Stomach (tissue), 9 donors: Measurements from ENCODE around the gene AOC2. TPM values are rescaled to one million over a fixed set of nuclear protein-coding genes. Genes with fewer than 3 reads are reported as not detected.

Source experiments
- DNase-seq, 2 donors: peaks; one replicate each; pipeline versions ENCODE4 v3.0.0 to v3.0.0-alpha.2; 2013 to 2019
- H3K27ac ChIP-seq, 5 donors: fragments of 200-600 bp in 4 of 5; sonication (generic) in 4 of 5; one replicate each; pipeline ENCODE4 v1.5.1; 2013 to 2019; ENCODE audit warnings: mild to moderate bottlenecking in 1 of 5, moderate library complexity in 1 of 5
- H3K27me3 ChIP-seq, 3 donors: fragments of 200-600 bp; sonication (generic); one replicate each; pipeline ENCODE4 v1.5.1; 2017 to 2019; ENCODE audit warnings: mixed run types in 1 of 3
- H3K36me3 ChIP-seq, 4 donors: fragments of 200-600 bp; sonication (generic); 1 replicate in 3 of 4; 2 replicates in 1 of 4; pipeline ENCODE4 v1.5.1; 2016 to 2019
- H3K4me1 ChIP-seq, 4 donors: fragments of 200-600 bp; sonication (generic); one replicate each; pipeline ENCODE4 v1.5.1; 2016 to 2019
- H3K4me3 ChIP-seq, 4 donors: fragments of 200-600 bp; sonication (generic) in 3 of 4; one replicate each; pipeline ENCODE4 v1.5.1; 2016 to 2019; ENCODE audit warnings: mild to moderate bottlenecking in 1 of 4
- H3K9me3 ChIP-seq, 4 donors: fragments of 200-600 bp; sonication (generic); one replicate each; pipeline ENCODE4 v1.5.1; 2016 to 2019
- CTCF ChIP-seq, 7 experiments: fragments of 450-650 bp in 4 of 7; fragments of 200-600 bp in 3 of 7; sonication (generic) in 3 of 7; IDR thresholded peaks; one replicate each; pipeline ENCODE4 v1.5.1; 2016 to 2019; ENCODE audit warnings: antibody characterized with exemption in 7 of 7, control low read depth in 2 of 7, mild to moderate bottlenecking in 1 of 7
- EP300 ChIP-seq: sonication (generic); formaldehyde crosslinking; IDR thresholded peaks from one replicate; pipeline ENCODE4 v1.6.1; 2017; ENCODE audit warnings: antibody characterized with exemption
- POLR2A ChIP-seq, 4 donors: fragments of 450-650 bp; IDR thresholded peaks; one replicate each; pipeline ENCODE4 v1.6.1; 2016; ENCODE audit warnings: antibody characterized with exemption in 4 of 4, control low read depth in 2 of 4, mild to moderate bottlenecking in 1 of 4, moderate library complexity in 1 of 4
- POLR2AphosphoS5 ChIP-seq, 3 donors: sonication (generic); formaldehyde crosslinking; IDR thresholded peaks; one replicate each; pipeline ENCODE4 v1.6.1; 2016; ENCODE audit warnings: antibody characterized with exemption in 3 of 3
- WGBS, 5 donors: extraction: QIAGEN DNeasy Blood & Tissue Kit in 3 of 5; methylation state at CpG; one replicate each; pipeline versions ENCODE4 v1.1.5 to v1.1.7; 2013 to 2018; 5-methylcytosine and 5-hydroxymethylcytosine counted together
- intact Hi-C: fragments of 100-400 bp; cut with DNase I; formaldehyde crosslinking; loops from one replicate; pipeline ENCODE4 v1.15.1; 2023; ENCODE audit warnings: low total_unique reads
- polyA plus RNA-seq, 3 donors: library from polyadenylated mRNA; stranded (reverse); fragments of 200-250 nt; gene quantifications; one replicate each; pipeline ENCODE4 v1.2.3, GENCODE V29; 2013
- total RNA-seq, 5 donors: library from RNA; depleted of rRNA; stranded (reverse); fragments of >200 nt; gene quantifications; one replicate each; pipeline versions ENCODE4 v1.1.0 to v1.2.3, GENCODE V29; 2014 to 2016
- donor health status: healthy with polysubstance abuse.
- donor health status: Bipolar disorder and iron deficiency.
- donor health status: healthy.

Gene AOC2
- total and polyA plus RNA-seq, 8 donors = 0.50 to 3.0 (median 0.87) TPM; not detected in 3

- peak within 1 kb of the TSS; percentile 87 to 91 (median 89) for H3K27ac ChIP-seq
- no peaks in the 10 kb centered on the region for H3K27me3 ChIP-seq
- peak within 1 kb of the TSS; percentile 73 to 96 (median 84) for H3K4me3 ChIP-seq
- peaks cover 0 to 28% (median 17%) of the 10 kb centered on the region in 4 donors for H3K36me3 ChIP-seq
- no peaks in the 10 kb centered on the region for H3K9me3 ChIP-seq
- intact Hi-C loops = no loop called here
- DNase-seq = peak; percentile 88 to 96
- TF ChIP-seq POLR2A (IDR thresholded peaks at IDR 0.05) = no peak
- peak; percentile 51 to 91 (median 79) for TF ChIP-seq POLR2AphosphoS5 (IDR thresholded peaks at IDR 0.05)
- WGBS, 5 donors = 21 to 26% (median 23%) methylated on average over 53 to 66 of the region's 66 CpGs
- H3K4me1 ChIP-seq = peaks cover 18 to 51% (median 36%) of the 10 kb centered on the region in 4 donors
Measured at GRCh38 chr17:42798383-42799380, 45.7 kb upstream of the AOC2 start, which contains the start of the genes CNTD1 and COA3. Gene CNTD1, plus strand, starts transcription at chr17:42798861. Its CDS starts 207 bp downstream, at chr17:42799068. Gene COA3, minus strand, starts transcription at chr17:42798704. Its CDS starts 23 bp downstream, at chr17:42798681.

GRCh38 chr17:42803074-42803883 lies 41.1 kb upstream of the AOC2 start:
- Histone ChIP-seq H3K4me1 (peaks cover 13 to 55% (median 32%) of the 10 kb centered on the region in 4 donors), H3K9me3 (no peaks in the 10 kb centered on the region), H3K27ac (peak overlapping the region; percentile 79 to 91 (median 82)), H3K27me3 (no peaks in the 10 kb centered on the region), H3K36me3 (no peaks in the 10 kb centered on the region), H3K4me3 (no peak overlapping the region)
- 24 to 45% (median 30%) methylated on average over 2 of the region's 2 CpGs for WGBS, 5 donors
- TF ChIP-seq EP300 (no peak), CTCF (IDR thresholded peaks at IDR 0.05) (no peak), POLR2AphosphoS5 (IDR thresholded peaks at IDR 0.05) (no peak), POLR2A (IDR thresholded peaks at IDR 0.05) (no peak)
- DNase-seq = no peak
- intact Hi-C loops = no loop called here

DNA sequence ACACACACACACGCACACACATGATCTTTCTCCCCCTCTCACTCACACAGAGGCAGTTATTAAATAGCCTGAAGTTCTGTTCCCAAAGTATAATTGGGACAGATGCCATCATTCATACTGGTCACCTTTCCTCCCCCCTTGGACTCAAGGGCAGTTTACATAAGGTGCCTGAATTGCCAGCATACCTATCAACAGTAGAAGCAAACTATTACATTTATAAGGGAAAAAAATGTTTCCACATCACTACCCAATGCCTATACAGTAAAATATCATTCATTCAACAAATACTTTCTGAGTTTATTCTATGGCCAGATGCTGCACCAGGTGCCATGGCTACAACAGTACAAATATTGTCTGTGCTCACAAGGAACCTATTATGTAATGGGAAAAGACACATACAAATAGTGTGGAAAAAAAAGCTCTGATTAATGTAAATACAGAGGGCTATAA lies 39.4 kb upstream of the AOC2 start:
- peak; percentile 64 to 89 for DNase-seq
- 29 to 50% (median 40%) methylated on average over 1 of the region's 1 CpG for WGBS, 5 donors
- Histone ChIP-seq H3K36me3 (peaks cover 0 to 10% (median 9%) of the 10 kb centered on the region in 4 donors), H3K27ac (peak overlapping the region; percentile 79 to 91 (median 82)), H3K9me3 (no peaks in the 10 kb centered on the region), H3K4me1 (peaks cover 13 to 59% (median 34%) of the 10 kb centered on the region in 4 donors), H3K27me3 (no peaks in the 10 kb centered on the region), H3K4me3 (no peak overlapping the region)
- TF ChIP-seq POLR2A (IDR thresholded peaks at IDR 0.05) (no peak), POLR2AphosphoS5 (IDR thresholded peaks at IDR 0.05) (peak in 2 of 3 donors; percentile 38 to 47)
- intact Hi-C loops = no loop called here

DNA sequence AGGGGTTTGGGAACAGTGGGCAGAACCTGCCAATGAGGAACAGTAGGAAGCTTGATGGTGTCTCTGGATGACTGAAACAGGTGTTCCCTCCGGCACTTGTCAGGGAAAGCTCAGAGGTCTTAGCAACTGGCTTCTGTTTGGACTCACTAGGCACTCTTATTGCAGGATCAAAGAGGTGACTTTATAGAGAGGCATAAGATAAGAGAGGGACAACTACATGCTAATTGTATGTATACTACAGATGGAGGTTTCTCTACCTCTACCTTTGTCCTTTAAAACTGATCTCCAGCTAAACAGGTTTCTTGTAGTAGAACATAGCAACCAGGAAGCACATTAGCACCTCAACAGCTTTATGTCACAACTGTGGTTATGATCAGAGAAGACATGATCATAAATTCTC lies 38.1 kb upstream of the AOC2 start:
- Histone ChIP-seq H3K4me1 (peaks cover 13 to 59% (median 35%) of the 10 kb centered on the region in 4 donors), H3K27me3 (no peaks in the 10 kb centered on the region), H3K36me3 (peaks cover 6 to 23% (median 22%) of the 10 kb centered on the region in 4 donors), H3K27ac (peak overlapping the region; percentile 71 to 95 (median 80)), H3K4me3 (no peak overlapping the region), H3K9me3 (no peaks in the 10 kb centered on the region)
- DNase-seq = peak in 1 of 2 donors; percentile 38
- TF ChIP-seq POLR2AphosphoS5 (IDR thresholded peaks at IDR 0.05) = no peak
- no peak for TF ChIP-seq CTCF (IDR thresholded peaks at IDR 0.05)
- no peak for TF ChIP-seq EP300
- TF ChIP-seq POLR2A (IDR thresholded peaks at IDR 0.05) = no peak
- intact Hi-C loops = no loop called here
- WGBS, 5 donors = 48 to 94% (median 54%) methylated on average over 1 of the region's 1 CpG
